WERI-Rb-1 (cell line): Measurements from ENCODE around the gene CNNM3.

ENCODE experiments used
- DNase-seq: peaks from one replicate; pipeline ENCODE4 v3.0.0-alpha.2; 2020
- H3K27ac ChIP-seq: fragments of 250-450 bp; sonication (Bioruptor Pico); 2 replicates; pipeline ENCODE4 v1.5.1; 2020; ENCODE audit warnings: mild to moderate bottlenecking, moderate library complexity
- H3K27me3 ChIP-seq: fragments of 250-450 bp; sonication (Bioruptor Pico); 2 replicates; pipeline ENCODE4 v1.5.1; 2021; ENCODE audit warnings: mild to moderate bottlenecking, low read depth, moderate library complexity; ENCODE audit not compliant: insufficient read depth, severe bottlenecking
- H3K36me3 ChIP-seq: fragments of 250-450 bp; sonication (Bioruptor Pico); 2 replicates; pipeline ENCODE4 v1.5.1; 2020; ENCODE audit warnings: mild to moderate bottlenecking, moderate library complexity
- H3K4me3 ChIP-seq: 2 replicates; pipeline ENCODE4 v1.5.1; 2011; ENCODE audit warnings: low read depth, mild to moderate bottlenecking, control low read depth, low read length
- H3K9me3 ChIP-seq: fragments of 250-450 bp; sonication (Bioruptor Pico); 2 replicates; pipeline ENCODE4 v1.5.1; 2021; ENCODE audit warnings: mild to moderate bottlenecking, moderate library complexity; ENCODE audit not compliant: severe bottlenecking
- CTCF ChIP-seq: IDR thresholded peaks from 2 replicates; pipeline ENCODE4 v1.5.1; 2011; ENCODE audit warnings: low read depth, mild to moderate bottlenecking, control low read depth, inconsistent platforms, low read length

Gene CNNM3

GRCh38 chr2:96771796-96772618 lies 44.1 kb upstream of the CNNM3 start:
- DNase-seq = no peak
- H3K27me3 ChIP-seq = no peaks in the 10 kb centered on the region
- H3K27ac ChIP-seq = no peak overlapping the region
- no peak for TF ChIP-seq CTCF
- H3K36me3 ChIP-seq = 0 out of 2 replicates have a peak, but pooled peaks cover 3% of the 10 kb centered on the region
- H3K4me3 ChIP-seq = no peak overlapping the region
- H3K9me3 ChIP-seq = no peaks in the 10 kb centered on the region

GRCh38 chr2:96772903-96773671 lies 43.0 kb upstream of the CNNM3 start:
- no peaks in the 10 kb centered on the region for H3K36me3 ChIP-seq
- no peak for TF ChIP-seq CTCF
- no peaks in the 10 kb centered on the region for H3K9me3 ChIP-seq
- H3K4me3 ChIP-seq = no peak overlapping the region
- no peak for DNase-seq
- H3K27ac ChIP-seq = no peak overlapping the region
- H3K27me3 ChIP-seq = no peaks in the 10 kb centered on the region

GRCh38 chr2:96773922-96774321 lies 42.1 kb upstream of the CNNM3 start:
- Histone ChIP-seq H3K9me3 (no peaks in the 10 kb centered on the region), H3K27ac (no peak overlapping the region)

GRCh38 chr2:96775160-96775559 lies 40.9 kb upstream of the CNNM3 start:
- no peaks in the 10 kb centered on the region for H3K36me3 ChIP-seq
- H3K4me3 ChIP-seq = no peak overlapping the region
- no peak overlapping the region for H3K27ac ChIP-seq
- TF ChIP-seq CTCF = no peak
- H3K9me3 ChIP-seq = no peaks in the 10 kb centered on the region
- DNase-seq = no peak
- H3K27me3 ChIP-seq = no peaks in the 10 kb centered on the region

More at GRCh38 chr2:96773922-96774321, 42.1 kb upstream of the CNNM3 start:
- DNase-seq = no peak
- no peak for TF ChIP-seq CTCF
- H3K36me3 ChIP-seq = no peaks in the 10 kb centered on the region
- no peaks in the 10 kb centered on the region for H3K27me3 ChIP-seq
- H3K4me3 ChIP-seq = no peak overlapping the region

GRCh38 chr2:96783388-96783787 lies 32.7 kb upstream of the CNNM3 start:
- no peak for TF ChIP-seq CTCF
- Histone ChIP-seq H3K4me3 (no peak overlapping the region), H3K36me3 (no peaks in the 10 kb centered on the region), H3K27me3 (no peaks in the 10 kb centered on the region), H3K27ac (no peak overlapping the region), H3K9me3 (no peaks in the 10 kb centered on the region)
- no peak for DNase-seq
